GM18520 (cell line): ENCODE data around the gene STX18.
"Not testable (repeated sequence)": the region's sequence is repeated elsewhere in the genome, so short reads cannot be mapped to it uniquely, and the experiment has no call there.

Experiments used
- ATAC-seq: cut with Tn5 transposase; IDR thresholded peaks from one replicate; pipeline ENCODE4 v1.9.1; 2021; ENCODE audit not compliant: unreplicated experiment

STX18 gene

GRCh38 chr4:4422117-4422516 is 119.7 kb downstream of the STX18 start:
- not testable (repeated sequence) for ATAC-seq

GRCh38 chr4:4421356-4421755 is 120.5 kb downstream of the STX18 start:
- ATAC-seq, result no peak

- ATAC-seq, result no peak
Measured at GRCh38 chr4:4420421-4420820, 121.4 kb downstream of the STX18 start.

- ATAC-seq, result no peak
Measured at GRCh38 chr4:4419896-4420295, 122.0 kb downstream of the STX18 start.

GRCh38 chr4:4418676-4419390 is 123.0 kb downstream of the STX18 start:
- no peak for ATAC-seq

- ATAC-seq, result no peak
Measured at GRCh38 chr4:4417886-4418285, 124.0 kb downstream of the STX18 start.

- no peak for ATAC-seq
Measured at GRCh38 chr4:4416981-4417380, 124.9 kb downstream of the STX18 start.

GRCh38 chr4:4415806-4416805 is 125.7 kb downstream of the STX18 start:
- ATAC-seq, result no peak

GRCh38 chr4:4415107-4415805 is 126.6 kb downstream of the STX18 start:
- no peak for ATAC-seq

GRCh38 chr4:4413806-4414205 is 128.0 kb downstream of the STX18 start:
- no peak for ATAC-seq

- ATAC-seq, result no peak
Measured at GRCh38 chr4:4413373-4413725, 128.5 kb downstream of the STX18 start.

GRCh38 chr4:4412641-4413372 is 129.0 kb downstream of the STX18 start:
- ATAC-seq, result no peak

GRCh38 chr4:4411906-4412305 is 129.9 kb downstream of the STX18 start:
- no peak for ATAC-seq

- no peak for ATAC-seq
Measured at GRCh38 chr4:4410271-4410670, 131.6 kb downstream of the STX18 start.

- no peak for ATAC-seq
Measured at GRCh38 chr4:4409416-4410115, 132.3 kb downstream of the STX18 start.

GRCh38 chr4:4408576-4409335 is 133.1 kb downstream of the STX18 start:
- ATAC-seq, result no peak

GRCh38 chr4:4408132-4408523 is 133.7 kb downstream of the STX18 start:
- no peak for ATAC-seq

GRCh38 chr4:4407299-4408131 is 134.3 kb downstream of the STX18 start:
- no peak for ATAC-seq
